Neural cell (in vitro differentiated cells): Measurements from ENCODE around the gene IHH. TPM values are rescaled to one million over a fixed set of nuclear protein-coding genes. Genes with fewer than 3 reads are reported as not detected.
A peak's percentile ranks its signal among the peaks of the same experiment; 100 is the strongest.

Source experiments
- H2AFZ ChIP-seq: fragments of 200-600, 300-800 bp; sonication (generic), shearing (Covaris generic); 2 replicates; pipeline ENCODE4 v1.6.0; 2014; ENCODE audit warnings: low read depth, mild to moderate bottlenecking, antibody characterized with exemption, low read length, moderate library complexity
- H3F3A ChIP-seq: fragments of 200-600 bp; shearing (Covaris generic); 2 replicates; pipeline ENCODE4 v1.6.1; 2016; ENCODE audit warnings: mild to moderate bottlenecking, moderate library complexity, mixed read lengths, antibody characterized with exemption, low read length; ENCODE audit not compliant: insufficient read depth, poor library complexity, severe bottlenecking
- H3K27ac ChIP-seq: fragments of 200-600, 300-800 bp; sonication (generic), shearing (Covaris generic); 2 replicates; pipeline ENCODE4 v1.5.1; 2014; ENCODE audit warnings: mild to moderate bottlenecking, low read length, moderate library complexity
- H3K27me3 ChIP-seq: fragments of 300-800, 200-600 bp; sonication (generic), shearing (Covaris generic); 2 replicates; pipeline ENCODE4 v1.6.0; 2014; ENCODE audit warnings: mild to moderate bottlenecking, low read depth, low read length, moderate library complexity; ENCODE audit not compliant: insufficient read depth
- H3K36me3 ChIP-seq: fragments of 300-800, 200-600 bp; sonication (generic), shearing (Covaris generic); 2 replicates; pipeline ENCODE4 v1.5.1; 2014; ENCODE audit warnings: mild to moderate bottlenecking, antibody characterized with exemption, low read length, moderate library complexity; ENCODE audit not compliant: insufficient read depth
- H3K4me2 ChIP-seq: fragments of 300-800, 200-600 bp; sonication (generic), shearing (Covaris generic); 2 replicates; pipeline ENCODE4 v1.6.0; 2014; ENCODE audit warnings: mild to moderate bottlenecking, low read length
- H3K4me3 ChIP-seq: fragments of 300-800, 200-600 bp; sonication (generic), shearing (Covaris generic); 2 replicates; pipeline ENCODE4 v1.5.1; 2014; ENCODE audit warnings: mild to moderate bottlenecking, low read length, moderate library complexity
- H3K79me2 ChIP-seq: fragments of 200-600 bp; shearing (Covaris generic); replicated peaks from 2 replicates; pipeline ENCODE4 v1.6.0; 2014; ENCODE audit warnings: mild to moderate bottlenecking, low read length, moderate library complexity; ENCODE audit not compliant: insufficient read depth
- H3K9ac ChIP-seq: fragments of 300-800, 200-600 bp; sonication (generic), shearing (Covaris generic); 2 replicates; pipeline ENCODE4 v1.6.1; 2016; ENCODE audit warnings: mild to moderate bottlenecking, low read length, mixed read lengths
- H3K9me2 ChIP-seq: fragments of 200-600 bp; shearing (Covaris generic); 2 replicates; pipeline ENCODE4 v1.6.1; 2016; ENCODE audit warnings: mild to moderate bottlenecking, low read length, mixed read lengths; ENCODE audit not compliant: insufficient read depth
- H3K9me3 ChIP-seq: fragments of 200-600, 300-800 bp; sonication (generic), shearing (Covaris generic); 2 replicates; pipeline ENCODE4 v1.6.1; 2016; ENCODE audit warnings: mild to moderate bottlenecking, mixed run types, low read length, moderate library complexity, mixed read lengths
- H4K20me1 ChIP-seq: fragments of 200-600 bp; shearing (Covaris generic); 2 replicates; pipeline ENCODE4 v1.6.1; 2016; ENCODE audit warnings: mild to moderate bottlenecking, mixed run types; ENCODE audit not compliant: insufficient read depth
- EP300 ChIP-seq: fragments of 450-650 bp; conservative IDR thresholded peaks from 2 replicates; pipeline ENCODE4 v1.6.1; 2014; ENCODE audit warnings: antibody characterized with exemption, mild to moderate bottlenecking, moderate library complexity; ENCODE audit not compliant: poor library complexity, severe bottlenecking
- EZH2 ChIP-seq: fragments of 200-600, 300-800 bp; shearing (Covaris generic), sonication (generic); IDR thresholded peaks from 2 replicates; pipeline ENCODE4 v1.6.1; 2014; ENCODE audit warnings: antibody characterized with exemption, low read length, borderline replicate concordance, mild to moderate bottlenecking; ENCODE audit not compliant: insufficient read depth, poor library complexity, severe bottlenecking
- MXI1 ChIP-seq: fragments of 450-650 bp; conservative IDR thresholded peaks from 2 replicates; pipeline ENCODE4 v1.6.1; 2014; ENCODE audit warnings: antibody characterized with exemption, mild to moderate bottlenecking; ENCODE audit not compliant: poor library complexity, severe bottlenecking
- POLR2AphosphoS5 ChIP-seq: IDR thresholded peaks from 2 replicates; pipeline ENCODE4 v1.6.1; 2012
- RAD21 ChIP-seq: fragments of 450-650 bp; conservative IDR thresholded peaks from 2 replicates; pipeline ENCODE4 v1.6.1; 2014; ENCODE audit warnings: antibody characterized with exemption, mild to moderate bottlenecking, moderate library complexity
- SMC3 ChIP-seq: fragments of 450-650 bp; conservative IDR thresholded peaks from 2 replicates; pipeline ENCODE4 v1.6.1; 2014; ENCODE audit warnings: antibody characterized with exemption, mild to moderate bottlenecking, moderate library complexity; ENCODE audit not compliant: poor library complexity
- TAF1 ChIP-seq: IDR thresholded peaks from 2 replicates; pipeline ENCODE4 v1.6.1; 2012; ENCODE audit warnings: low read depth
- polyA plus RNA-seq: library from polyadenylated mRNA; depleted of rRNA; stranded (reverse); fragments of >200 nt; gene quantifications from 2 replicates; pipeline ENCODE4 v1.2.3, GENCODE V29; 2014
- TF ChIP-seq, protein P1 (sequence below): fragments of 450-650 bp; IDR thresholded peaks from 2 replicates; pipeline ENCODE4 v1.5.1; 2014; ENCODE audit warnings: antibody characterized with exemption, mild to moderate bottlenecking, moderate library complexity; ENCODE audit not compliant: poor library complexity, severe bottlenecking
- TF ChIP-seq, protein P2 (sequence below): IDR thresholded peaks from 2 replicates; pipeline ENCODE4 v1.6.1; 2012; ENCODE audit warnings: borderline replicate concordance

The IHH gene
- polyA plus RNA-seq, 1 donor from 2014 or later = not detected

DNA sequence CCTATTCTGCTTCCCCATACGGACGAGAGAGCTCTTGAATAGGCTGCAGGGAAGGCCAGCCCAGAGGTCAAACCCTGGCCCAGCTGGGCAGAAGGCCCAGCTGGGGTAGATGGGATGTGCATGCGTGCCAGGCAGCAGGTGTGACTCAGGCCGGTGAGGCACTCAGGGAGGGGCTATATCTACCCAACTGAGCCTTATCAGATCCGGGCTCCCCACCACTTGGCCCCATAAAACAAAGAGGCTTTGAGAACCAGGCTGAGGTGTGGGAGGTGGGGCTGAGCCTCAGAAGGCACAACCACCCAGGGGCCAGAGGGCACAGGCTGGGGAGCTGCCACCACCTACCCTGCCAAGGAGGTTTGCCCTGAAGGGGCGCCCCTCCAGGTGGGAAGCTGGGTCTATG lies 11.4 kb downstream of the IHH start:
- no peak overlapping the region for H3K4me2 ChIP-seq
- no peaks in the 10 kb centered on the region for H3K79me2 ChIP-seq
- H3F3A ChIP-seq = no peaks in the 10 kb centered on the region
- H3K4me3 ChIP-seq = no peak overlapping the region
- no peaks in the 10 kb centered on the region for H4K20me1 ChIP-seq
- H3K9me2 ChIP-seq = no peaks in the 10 kb centered on the region
- H3K9me3 ChIP-seq = no peaks in the 10 kb centered on the region
- no peak overlapping the region for H3K9ac ChIP-seq
- no peak overlapping the region for H3K27ac ChIP-seq
- peaks cover 89% of the 10 kb centered on the region for H3K27me3 ChIP-seq
- no peak for TF ChIP-seq MXI1
- TF ChIP-seq POLR2AphosphoS5 = no peak
- TF ChIP-seq, protein P1, sequence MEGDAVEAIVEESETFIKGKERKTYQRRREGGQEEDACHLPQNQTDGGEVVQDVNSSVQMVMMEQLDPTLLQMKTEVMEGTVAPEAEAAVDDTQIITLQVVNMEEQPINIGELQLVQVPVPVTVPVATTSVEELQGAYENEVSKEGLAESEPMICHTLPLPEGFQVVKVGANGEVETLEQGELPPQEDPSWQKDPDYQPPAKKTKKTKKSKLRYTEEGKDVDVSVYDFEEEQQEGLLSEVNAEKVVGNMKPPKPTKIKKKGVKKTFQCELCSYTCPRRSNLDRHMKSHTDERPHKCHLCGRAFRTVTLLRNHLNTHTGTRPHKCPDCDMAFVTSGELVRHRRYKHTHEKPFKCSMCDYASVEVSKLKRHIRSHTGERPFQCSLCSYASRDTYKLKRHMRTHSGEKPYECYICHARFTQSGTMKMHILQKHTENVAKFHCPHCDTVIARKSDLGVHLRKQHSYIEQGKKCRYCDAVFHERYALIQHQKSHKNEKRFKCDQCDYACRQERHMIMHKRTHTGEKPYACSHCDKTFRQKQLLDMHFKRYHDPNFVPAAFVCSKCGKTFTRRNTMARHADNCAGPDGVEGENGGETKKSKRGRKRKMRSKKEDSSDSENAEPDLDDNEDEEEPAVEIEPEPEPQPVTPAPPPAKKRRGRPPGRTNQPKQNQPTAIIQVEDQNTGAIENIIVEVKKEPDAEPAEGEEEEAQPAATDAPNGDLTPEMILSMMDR = no peak
- no peak for TF ChIP-seq SMC3
- TF ChIP-seq RAD21 = no peak
- no peak for TF ChIP-seq EZH2
- TF ChIP-seq EP300 = no peak
- no peak for TF ChIP-seq TAF1
- TF ChIP-seq, protein P2, sequence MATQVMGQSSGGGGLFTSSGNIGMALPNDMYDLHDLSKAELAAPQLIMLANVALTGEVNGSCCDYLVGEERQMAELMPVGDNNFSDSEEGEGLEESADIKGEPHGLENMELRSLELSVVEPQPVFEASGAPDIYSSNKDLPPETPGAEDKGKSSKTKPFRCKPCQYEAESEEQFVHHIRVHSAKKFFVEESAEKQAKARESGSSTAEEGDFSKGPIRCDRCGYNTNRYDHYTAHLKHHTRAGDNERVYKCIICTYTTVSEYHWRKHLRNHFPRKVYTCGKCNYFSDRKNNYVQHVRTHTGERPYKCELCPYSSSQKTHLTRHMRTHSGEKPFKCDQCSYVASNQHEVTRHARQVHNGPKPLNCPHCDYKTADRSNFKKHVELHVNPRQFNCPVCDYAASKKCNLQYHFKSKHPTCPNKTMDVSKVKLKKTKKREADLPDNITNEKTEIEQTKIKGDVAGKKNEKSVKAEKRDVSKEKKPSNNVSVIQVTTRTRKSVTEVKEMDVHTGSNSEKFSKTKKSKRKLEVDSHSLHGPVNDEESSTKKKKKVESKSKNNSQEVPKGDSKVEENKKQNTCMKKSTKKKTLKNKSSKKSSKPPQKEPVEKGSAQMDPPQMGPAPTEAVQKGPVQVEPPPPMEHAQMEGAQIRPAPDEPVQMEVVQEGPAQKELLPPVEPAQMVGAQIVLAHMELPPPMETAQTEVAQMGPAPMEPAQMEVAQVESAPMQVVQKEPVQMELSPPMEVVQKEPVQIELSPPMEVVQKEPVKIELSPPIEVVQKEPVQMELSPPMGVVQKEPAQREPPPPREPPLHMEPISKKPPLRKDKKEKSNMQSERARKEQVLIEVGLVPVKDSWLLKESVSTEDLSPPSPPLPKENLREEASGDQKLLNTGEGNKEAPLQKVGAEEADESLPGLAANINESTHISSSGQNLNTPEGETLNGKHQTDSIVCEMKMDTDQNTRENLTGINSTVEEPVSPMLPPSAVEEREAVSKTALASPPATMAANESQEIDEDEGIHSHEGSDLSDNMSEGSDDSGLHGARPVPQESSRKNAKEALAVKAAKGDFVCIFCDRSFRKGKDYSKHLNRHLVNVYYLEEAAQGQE = no peak
- H2AFZ ChIP-seq = no peak overlapping the region
- H3K36me3 ChIP-seq = no peaks in the 10 kb centered on the region

DNA sequence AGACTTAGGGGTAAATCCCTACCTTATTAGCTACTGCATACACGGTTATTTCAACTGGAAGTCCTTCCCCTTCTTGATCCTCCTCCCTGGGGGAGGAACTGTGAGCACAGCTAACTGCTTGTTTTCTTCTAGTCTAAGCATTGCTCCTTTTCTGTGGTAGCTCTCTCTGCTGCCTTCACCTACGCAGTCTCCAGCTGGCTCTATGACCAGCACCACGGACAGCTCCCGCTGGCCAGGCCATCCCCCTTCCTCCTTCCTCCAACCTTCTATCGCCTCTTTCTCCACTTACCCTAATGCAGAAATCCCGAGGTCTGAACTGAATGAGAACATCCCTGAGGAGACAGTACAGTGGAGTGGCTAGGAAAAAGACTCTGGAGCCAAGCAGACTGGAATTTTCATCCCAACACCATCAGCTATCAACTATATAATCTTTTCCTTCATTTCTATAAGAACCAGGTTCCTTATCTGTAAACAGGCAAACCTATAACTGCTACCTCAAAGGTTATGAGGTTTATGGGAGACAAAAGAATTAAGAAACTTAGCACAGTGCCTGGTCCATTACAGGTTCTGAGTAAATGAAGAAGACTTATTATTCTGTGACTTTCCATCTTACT lies 14.7 kb downstream of the IHH start:
- H3K4me3 ChIP-seq = no peak overlapping the region
- H3K27ac ChIP-seq = no peak overlapping the region
- no peaks in the 10 kb centered on the region for H3K9me2 ChIP-seq
- H3K36me3 ChIP-seq = no peaks in the 10 kb centered on the region
- H4K20me1 ChIP-seq = no peaks in the 10 kb centered on the region
- H3K9ac ChIP-seq = no peak overlapping the region
- TF ChIP-seq SMC3 = no peak
- TF ChIP-seq, protein P2 = peak; percentile 41
- no peaks in the 10 kb centered on the region for H3K9me3 ChIP-seq
- H3K27me3 ChIP-seq = peaks cover 77% of the 10 kb centered on the region
- no peak overlapping the region for H2AFZ ChIP-seq
- no peaks in the 10 kb centered on the region for H3K79me2 ChIP-seq
- H3K4me2 ChIP-seq = no peak overlapping the region
- H3F3A ChIP-seq = no peaks in the 10 kb centered on the region
